LoVo (cell line): ENCODE data around the gene PIM1.
A peak's percentile ranks its signal among the peaks of the same experiment; 100 is the strongest.
"Not testable (repeated sequence)": the region's sequence is repeated elsewhere in the genome, so short reads cannot be mapped to it uniquely, and the experiment has no call there.

Experiments
- DNase-seq: peaks from one replicate; pipeline ENCODE4 v3.0.0-alpha.2; 2016; ENCODE audit warnings: low spot score

PIM1 gene

DNA sequence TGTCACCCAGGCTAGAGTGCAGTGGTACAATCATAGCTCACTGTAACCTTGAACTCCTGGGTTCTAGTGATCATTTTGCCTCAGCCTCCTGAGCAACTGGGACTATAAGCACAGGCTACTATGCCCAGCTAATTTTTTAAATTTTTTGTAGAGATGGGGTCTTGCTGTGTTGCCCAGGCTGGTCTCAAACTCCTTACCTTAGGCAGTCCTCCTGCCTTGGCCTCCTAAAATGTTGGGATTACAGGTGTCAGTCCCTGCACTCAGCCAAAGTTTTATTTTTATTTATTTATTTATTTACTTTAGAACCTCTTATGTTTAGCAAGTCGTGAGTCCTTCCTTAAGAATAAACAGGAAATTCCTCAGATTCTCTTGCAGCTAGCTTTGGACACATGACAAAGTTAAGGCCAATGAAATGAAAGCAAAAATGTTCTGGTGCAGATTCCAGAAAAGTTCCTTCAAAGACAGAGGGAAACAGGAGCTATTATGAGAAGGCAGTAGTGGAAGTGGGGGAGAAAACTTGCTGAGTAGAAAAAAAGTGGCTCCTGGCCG, 19.1 kb downstream of the PIM1 start:
- DNase-seq: no peak

DNA sequence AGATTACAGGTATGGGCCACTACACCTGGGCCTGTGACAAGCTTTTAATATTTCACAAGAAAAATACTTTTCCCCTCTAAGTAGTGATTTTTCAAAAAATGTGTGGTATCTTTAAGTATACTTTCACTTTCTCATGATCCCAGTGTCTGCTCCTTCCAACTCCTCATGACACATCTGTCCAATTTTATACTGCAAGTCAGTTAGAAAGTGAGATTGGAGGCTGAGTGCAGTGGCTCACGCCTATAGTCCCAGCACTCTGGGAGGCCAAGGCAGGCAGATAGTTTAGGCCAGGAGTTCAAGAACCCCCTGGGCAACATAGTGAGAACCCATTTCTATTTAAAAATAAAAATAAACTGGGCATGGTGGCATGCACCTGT, 20.2 kb downstream of the PIM1 start:
- no peak for DNase-seq

DNA sequence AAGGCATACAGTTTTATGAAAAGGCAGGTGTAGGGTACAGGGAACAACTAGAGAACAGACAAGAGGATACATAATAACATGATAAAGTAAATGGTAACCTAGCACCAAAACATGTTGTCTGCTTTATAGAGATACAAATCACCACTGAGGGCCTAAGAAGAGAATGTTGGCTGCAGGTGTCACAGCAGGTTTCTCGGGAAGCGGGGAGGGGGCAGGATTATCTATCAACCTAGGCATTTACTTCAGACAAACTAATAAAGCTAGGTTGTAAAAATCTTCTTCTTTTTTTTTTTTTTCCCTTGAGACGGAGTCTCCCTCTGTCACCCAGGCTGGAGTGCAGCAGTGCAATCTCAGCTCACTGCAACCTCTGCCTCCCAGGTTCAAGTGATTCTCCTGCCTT, 22.7 kb downstream of the PIM1 start:
- DNase-seq: no peak

DNA sequence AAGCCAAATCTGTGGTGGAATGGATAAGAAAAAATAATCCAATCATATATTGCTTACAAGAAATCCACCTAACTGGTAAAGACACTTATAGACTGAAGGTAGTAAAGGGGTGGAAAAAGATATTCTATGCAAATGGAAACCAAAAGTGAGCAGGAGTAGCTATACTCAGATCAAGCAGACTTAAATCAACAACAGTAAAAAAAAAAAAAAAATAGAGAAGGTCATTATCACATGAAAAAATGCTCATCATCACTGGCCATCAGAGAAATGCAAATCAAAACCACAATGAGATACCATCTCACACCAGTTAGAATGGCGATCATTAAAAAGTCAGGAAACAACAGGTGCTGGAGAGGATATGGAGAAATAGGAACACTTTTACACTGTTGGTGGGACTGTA, 24.9 kb downstream of the PIM1 start:
- not testable (repeated sequence) for DNase-seq

DNA sequence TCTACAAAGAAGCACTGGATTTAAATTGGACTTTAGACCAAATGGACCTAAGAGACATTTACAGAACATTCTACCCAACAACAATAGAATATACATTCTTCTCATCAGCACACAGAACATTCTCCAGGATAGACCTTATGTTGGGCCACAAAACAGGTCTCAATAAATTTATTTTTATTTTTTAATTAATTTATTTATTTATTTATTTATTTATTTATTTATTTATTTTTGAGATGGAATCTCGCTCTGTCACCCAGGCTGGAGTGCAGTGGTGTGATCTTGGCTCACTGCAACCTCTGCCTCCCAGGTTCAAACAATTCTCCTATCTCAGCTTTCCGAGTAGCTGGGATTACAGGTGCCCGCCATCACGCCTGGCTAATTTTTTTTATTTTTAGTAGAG, 26.5 kb downstream of the PIM1 start:
- not testable (repeated sequence) for DNase-seq

DNA sequence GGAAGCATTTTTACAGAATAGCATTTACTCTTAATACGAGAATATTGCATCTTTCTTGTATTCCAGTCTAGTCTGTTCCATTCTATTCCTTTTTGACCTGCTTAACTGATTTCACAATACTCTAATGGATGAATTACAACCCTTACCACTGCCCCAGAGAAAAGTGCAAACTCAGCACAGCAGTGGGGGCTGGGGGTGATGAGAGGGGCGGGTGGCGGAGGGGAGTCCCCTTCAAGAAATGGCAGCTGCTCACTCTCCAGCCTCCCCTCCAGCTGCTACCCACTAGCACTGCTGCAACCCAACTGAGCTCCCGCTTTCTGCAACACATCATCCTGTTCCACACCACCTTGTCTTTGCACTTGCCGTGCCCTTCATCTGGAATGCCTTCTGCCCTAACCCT, 30.1 kb downstream of the PIM1 start:
- DNase-seq: no peak

DNA sequence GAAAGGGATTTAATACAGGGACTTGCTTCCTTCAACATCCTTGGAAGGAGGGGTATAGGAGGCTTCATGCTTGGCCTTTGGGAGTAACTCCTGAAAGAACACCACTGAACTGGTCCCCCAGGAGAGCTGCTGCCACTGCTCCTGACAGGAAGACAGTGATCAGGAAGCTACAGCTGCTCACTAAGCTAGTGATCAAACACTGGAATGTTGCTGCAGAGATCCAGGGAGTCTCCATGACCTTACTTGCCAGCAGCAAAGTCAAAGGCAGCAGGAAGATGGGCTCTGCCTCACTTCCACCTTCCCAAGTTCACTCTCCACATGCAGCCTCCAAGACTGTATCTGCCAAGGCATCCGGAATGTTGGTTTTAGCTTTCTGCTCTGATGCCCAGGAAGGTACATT, 31.8 kb downstream of the PIM1 start:
- no peak for DNase-seq

DNA sequence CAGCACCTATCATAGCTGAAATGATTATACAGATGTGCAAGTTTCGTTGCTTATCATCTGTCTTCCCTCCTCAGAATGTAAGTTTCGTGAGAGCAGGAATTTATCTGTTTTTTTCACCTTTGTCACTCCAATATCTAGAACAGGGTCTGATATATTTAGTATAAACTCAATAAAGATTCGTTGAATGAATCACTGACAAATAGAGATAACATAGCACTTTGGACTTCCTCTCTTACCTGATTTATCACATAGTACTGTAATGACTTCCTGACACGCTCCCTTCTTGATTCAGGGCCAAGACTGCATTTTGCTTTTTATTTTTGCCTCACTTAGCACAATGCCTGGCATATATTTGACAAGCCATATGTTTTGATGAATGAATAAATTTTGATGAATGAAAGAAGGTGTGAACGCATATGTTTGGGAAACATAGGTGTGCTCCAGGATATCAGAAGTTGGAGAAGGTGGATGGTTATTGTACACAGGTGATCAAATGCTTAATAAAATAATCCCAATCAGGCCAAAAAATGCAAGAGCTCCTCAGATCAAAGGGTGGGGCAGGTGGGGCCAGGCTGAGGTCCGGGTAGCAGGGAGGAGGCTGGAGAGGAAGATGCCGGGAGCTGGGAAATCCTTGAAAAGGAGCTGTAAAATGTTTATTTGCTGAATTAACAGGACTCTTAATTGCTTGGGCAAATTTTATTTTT, 33.0 kb downstream of the PIM1 start:
- DNase-seq: peak; percentile 70

DNA sequence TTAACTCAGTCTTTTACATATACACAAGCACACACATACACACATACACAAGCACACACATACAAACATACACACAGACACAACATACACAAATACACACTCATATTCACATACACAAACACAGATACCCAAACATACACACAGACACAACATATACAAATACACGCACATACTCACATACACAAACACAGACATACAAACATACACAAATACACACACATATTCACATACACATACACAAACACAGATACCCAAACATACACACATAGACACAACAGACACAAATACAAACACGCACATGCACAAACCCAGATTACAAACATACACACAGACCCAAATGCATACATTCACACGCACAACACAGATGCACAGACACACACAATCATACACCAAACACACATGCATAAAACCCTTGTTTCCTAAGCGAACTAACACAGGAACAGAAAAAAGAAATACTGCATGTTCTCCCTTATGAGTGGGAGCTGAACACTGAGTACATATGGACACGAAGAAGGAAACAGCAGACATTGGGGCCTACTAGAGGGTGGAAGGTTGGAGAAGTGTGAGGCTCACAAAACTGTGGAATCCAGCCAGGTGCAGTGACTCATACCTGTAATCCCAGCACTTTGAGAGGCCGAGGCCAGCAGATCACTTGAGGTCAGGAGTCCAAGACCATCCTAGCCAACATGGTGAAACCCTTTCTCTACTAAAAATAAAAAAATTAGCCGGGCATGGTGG, 34.2 kb downstream of the PIM1 start:
- peak; percentile 79 for DNase-seq

DNA sequence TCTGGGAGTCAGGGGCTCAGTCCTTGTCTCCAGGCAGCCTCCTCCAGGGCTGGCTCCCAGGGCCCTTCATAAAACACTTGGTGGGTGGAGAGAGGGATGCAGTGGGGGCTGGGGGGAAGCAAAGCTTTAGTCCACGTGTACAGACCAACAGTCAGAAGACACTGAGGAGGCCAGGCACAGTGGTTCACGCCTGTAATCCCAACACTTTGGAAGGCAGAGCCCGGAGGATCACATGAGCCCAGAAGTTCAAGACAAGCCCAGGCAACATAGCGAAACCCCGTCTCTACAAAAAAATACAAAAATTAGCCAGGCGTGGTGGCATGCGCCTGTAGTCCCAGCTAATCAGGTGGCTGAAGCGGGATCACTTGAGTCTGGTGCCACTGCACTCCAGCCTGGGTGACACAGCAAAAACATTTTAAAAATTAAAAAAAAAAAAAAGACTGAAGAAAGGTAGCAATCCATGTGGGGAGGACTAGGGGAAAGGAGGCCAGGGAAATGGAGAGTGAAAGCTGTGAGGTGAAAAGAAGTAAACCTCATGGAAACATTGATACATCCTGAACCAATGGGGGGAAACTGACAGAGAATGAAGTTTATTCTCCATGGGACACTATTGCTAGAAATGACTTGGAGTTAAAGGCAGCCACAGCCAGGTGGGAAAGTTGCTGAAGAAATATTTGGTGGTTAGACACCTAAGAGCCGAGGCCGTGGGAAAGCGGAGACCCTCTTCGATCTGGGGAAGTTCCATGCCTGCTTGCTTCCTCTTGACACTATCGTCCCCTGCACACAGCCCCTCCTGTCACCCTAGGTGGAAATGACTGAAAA, 35.4 kb downstream of the PIM1 start:
- DNase-seq: no peak

DNA sequence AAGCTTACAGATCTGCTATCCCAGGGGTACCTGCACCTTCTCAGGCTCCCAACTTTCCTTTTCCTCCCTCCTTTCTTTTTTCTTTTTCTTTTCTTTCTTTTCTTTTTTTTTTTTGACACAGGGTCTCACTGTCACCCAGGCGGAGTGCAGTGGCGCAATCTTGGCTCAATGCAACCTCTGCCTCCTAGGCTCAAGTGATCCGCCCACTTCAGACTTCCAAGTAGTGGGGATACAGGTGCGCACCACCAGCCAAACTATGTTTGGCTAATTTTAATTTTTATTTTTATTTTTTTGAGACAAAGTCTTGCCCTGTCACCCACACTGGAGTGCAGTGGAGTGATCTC, 36.0 kb downstream of the PIM1 start:
- no peak for DNase-seq

DNA sequence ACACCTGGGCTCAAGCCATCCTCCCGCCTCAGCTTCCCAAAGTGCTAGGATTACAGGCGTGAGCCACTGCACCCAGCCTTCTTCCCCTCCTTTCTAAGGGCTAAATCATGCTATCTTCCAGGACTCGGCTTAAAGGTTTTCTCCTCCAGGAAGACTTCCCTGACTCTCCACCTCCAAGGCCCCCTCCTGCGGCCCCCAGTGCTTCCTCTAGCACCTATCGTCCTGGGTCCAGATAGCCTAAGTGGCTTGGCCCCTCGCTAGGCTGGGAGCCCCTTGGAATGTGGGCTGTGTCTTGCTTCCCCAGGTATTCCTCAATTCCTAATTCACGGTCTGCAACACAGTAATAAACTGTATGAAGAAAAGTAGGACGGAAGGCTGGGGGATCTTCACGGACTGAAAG, 36.7 kb downstream of the PIM1 start:
- DNase-seq: no peak

DNA sequence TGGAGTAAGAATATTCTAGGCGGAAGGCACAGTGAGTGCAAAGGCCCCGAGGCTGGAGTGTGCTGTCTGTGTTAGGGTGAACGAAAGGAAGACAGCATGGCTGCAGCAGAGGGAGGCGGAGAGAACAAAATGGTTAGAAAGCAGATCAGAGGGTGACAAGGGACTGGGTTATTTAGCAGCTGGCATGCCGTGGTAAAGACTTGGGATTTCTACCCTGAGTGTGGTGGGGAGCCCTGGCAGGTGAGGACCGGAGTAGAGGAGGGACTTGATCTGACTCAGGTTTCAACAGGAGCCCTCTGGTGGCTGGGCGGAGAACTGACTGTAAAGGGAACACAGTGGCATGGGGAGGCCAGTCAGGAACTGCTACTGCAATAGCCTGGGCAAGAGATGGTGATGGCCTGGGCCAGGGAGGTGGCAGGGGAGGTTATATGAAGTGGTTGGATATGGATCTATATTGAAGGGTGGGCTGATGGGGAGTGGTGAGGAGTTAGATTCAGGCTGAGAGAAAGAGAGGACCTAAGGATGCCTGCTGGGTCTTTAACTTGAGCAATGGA, 38.0 kb downstream of the PIM1 start:
- DNase-seq: peak; percentile 78

DNA sequence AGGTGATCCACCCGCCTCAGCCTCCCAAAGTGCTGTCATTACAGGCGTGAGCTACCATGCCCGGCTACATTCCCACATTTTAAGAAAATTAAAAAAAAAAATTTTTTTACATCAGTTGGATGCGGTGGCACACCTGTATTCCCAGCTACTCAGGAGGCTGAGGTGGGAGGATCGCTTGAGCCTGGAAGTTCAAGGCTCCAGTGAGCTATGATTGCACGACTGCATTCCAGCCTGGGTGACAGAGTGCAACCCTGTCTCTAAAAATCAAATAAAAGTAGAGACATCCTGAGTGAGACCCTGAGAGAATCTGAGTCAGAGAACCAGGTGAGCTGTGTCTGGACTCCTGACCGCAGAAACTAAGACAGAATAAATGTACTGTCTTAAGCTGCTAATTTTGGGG, 38.8 kb downstream of the PIM1 start:
- no peak for DNase-seq

DNA sequence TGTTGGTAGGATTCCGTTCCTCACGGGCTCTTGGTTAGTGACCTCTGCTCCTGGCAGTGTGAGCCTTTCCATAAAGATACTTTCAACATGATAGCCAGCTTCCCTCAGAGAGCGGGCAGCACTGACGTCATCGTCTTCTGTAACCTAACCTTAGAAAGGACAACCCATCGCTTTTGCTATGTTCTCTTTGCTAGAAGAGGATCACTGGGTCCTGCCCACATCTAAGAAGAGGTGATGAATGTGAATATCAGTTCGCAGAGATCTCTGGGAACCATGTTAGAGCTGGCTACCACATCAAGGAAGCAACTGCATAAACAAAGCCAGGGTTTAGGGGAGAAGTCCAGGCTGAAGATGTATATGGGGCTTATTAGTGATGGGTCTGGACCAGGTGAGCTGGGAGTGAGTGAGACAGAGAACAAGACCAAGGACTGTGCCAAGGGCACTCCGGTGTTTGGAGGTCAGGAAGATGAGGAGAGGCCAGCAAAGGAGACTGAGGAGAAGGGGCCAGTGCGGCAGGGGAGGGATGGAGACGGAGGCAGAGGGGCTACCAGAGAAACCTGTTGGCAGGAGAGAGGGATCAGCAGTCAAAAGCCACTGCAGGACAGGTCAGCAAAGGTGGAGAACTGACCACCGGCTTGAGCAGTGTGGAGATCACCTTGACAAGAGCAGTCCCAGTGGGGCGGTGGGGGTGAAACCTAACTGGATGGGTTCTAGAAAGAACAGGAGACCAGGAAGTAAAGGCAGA, 39.7 kb downstream of the PIM1 start:
- no peak for DNase-seq

DNA sequence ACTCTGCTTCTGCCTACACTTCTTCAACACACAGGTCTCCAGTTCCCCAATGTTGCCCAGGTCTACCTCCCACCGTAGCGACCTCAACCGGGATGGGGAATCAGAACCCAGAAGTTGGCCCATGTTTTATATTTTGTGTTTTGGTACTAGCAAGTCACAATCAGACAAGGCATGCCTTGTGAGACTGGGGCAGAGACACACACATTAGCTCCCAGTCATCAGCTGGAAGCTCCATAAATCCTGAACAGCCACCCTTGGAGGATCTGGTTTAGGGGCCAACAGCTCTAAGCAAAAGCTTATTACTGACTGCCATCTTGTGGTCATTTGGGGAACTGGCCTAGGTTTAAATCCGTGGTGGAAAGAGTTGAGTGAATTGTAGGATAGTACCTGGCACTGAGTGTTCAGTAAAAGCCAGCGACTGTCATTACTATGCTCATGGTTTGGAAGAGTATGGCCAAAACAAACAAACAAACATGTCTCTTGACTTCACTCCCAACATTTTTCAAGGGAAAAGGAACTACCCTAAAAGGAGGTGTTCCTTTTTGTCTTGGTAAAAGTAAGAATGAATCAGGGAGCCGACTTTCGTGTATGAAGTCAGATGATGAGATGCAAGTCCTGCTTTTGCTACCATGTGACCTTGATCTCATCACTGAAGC, 40.5 kb downstream of the PIM1 start:
- peak; percentile 81 for DNase-seq

DNA sequence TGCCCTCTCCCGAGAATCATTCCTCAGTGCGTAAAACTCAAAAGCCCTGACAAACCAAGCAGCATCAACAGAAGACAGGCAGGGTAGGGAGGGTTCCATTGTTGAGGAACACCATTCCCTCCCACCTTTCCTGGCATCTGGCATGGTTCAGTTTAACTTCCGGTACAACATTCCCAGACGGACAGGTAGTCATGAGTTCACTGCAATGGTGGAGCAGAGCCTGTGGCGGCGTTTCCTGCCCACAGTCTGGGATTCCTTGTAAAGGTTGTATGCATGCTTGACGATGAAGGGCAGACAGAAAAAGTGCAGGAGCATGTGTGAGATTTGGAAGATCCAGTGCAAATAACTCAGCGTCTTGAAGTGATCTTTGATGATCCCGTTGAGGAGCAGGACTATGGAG, 42.3 kb downstream of the PIM1 start:
- no peak for DNase-seq

DNA sequence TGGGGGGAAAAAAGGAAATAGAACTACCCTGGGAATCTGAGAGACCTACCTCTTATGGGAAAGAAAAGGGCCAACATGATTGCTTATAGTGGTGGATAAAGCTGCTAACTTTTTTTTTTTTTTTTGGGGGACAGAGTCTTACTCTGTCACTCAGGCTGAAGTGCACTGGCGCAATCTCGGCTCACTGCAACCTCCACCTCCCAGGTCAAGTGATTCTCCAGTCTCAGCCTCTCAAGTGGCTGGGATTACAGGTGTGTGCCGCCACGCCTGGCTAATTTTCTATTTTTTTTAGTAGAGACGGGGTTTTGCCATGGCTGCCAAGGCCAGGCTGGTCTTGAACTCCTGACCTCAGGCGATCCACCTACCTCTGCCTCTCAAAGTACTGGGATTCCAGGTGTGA, 48.1 kb downstream of the PIM1 start:
- no peak for DNase-seq

DNA sequence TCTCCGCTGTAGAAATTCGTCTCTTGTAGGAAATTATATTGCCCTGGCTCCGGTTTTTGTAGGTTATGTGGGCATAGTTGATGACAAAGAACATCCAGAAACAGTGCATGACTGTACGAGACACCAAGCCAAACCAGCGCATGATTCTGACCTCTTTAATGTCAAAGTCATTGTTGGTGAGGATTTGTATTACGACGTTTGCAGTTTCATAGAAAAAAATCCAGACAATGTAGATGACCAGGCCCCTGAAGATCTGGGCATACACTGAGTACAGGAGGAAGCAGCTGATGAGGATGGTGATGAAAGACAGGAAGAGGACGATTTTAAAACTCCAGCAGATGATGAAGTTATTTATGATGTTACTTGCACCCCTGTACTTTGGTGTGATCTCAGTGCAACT, 48.6 kb downstream of the PIM1 start:
- DNase-seq: no peak

DNA sequence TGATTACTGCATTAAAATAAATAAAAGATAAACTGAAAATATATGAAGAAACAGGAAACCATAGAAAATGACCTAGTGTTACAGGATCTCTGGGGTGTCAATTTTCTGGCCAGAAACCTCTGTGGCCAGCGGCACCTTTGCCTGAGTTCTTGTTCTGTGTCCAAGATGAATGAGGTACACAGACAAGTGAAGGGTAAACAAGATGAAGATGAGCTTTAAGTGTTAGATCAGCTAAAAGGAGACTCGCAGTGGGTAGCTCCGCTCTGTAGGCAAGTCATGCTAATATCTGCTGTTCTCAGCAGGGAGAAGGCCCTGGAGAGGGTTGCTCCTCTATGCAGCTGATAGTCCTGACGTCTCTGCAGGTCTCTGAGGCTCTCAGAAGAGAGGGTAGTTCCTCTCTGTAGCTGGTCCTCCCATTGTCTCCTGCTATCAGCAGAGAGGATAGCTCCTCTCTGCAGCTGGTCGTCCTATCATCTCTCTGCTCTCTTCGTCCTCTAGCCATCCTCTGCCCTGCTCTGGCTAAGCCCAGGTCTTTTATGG, 51.7 kb downstream of the PIM1 start:
- DNase-seq: no peak
